CD4-positive, alpha-beta T cell treated with Interleukin-15 for 1 hour (primary cell): ENCODE results near the gene TMEM25.
"Not testable (repeated sequence)": the region's sequence is repeated elsewhere in the genome, so short reads cannot be mapped to it uniquely, and the experiment has no call there.

Source experiments
- DNase-seq: peaks from one replicate; pipeline ENCODE4 v3.0.0-alpha.2; 2020

The TMEM25 gene

GRCh38 chr11:118530683-118531596, at the start of gene TMEM25:
Gene TMEM25 (plus strand): TSS chr11:118531192. CDS start chr11:118531802, 610 bp downstream.
- peak; percentile 57 for DNase-seq

- DNase-seq = not testable (repeated sequence)
These were observed 49.8 kb upstream of the TMEM25 start for GRCh38 chr11:118481238-118481637.

GRCh38 chr11:118484405-118484804, 46.6 kb upstream of the TMEM25 start:
- no peak for DNase-seq

- no peak for DNase-seq
These were observed 45.7 kb upstream of the TMEM25 start for GRCh38 chr11:118485273-118485672.

GRCh38 chr11:118488480-118489109, 42.4 kb upstream of the TMEM25 start:
- DNase-seq = peak; percentile 77

GRCh38 chr11:118491041-118491440, 40.0 kb upstream of the TMEM25 start:
- no peak for DNase-seq

GRCh38 chr11:118497831-118498230, 33.2 kb upstream of the TMEM25 start:
- no peak for DNase-seq

- DNase-seq = no peak
These were observed 27.8 kb upstream of the TMEM25 start for GRCh38 chr11:118503216-118503615.

GRCh38 chr11:118511601-118512000, 19.4 kb upstream of the TMEM25 start:
- DNase-seq = no peak

GRCh38 chr11:118514103-118514502, 16.9 kb upstream of the TMEM25 start:
- no peak for DNase-seq

GRCh38 chr11:118519549-118519948, 11.4 kb upstream of the TMEM25 start:
- DNase-seq = no peak

- no peak for DNase-seq
These were observed 9.1 kb upstream of the TMEM25 start for GRCh38 chr11:118521892-118522311.

GRCh38 chr11:118522571-118523072, 8.4 kb upstream of the TMEM25 start:
- no peak for DNase-seq

- no peak for DNase-seq
These were observed 6.6 kb upstream of the TMEM25 start for GRCh38 chr11:118524356-118524755.

GRCh38 chr11:118524757-118525470, 6.1 kb upstream of the TMEM25 start:
- DNase-seq = no peak

- no peak for DNase-seq
These were observed 4.3 kb upstream of the TMEM25 start for GRCh38 chr11:118526688-118527087.

- DNase-seq = no peak
These were observed 3.9 kb upstream of the TMEM25 start, which contains the start of gene TTC36 for GRCh38 chr11:118527109-118527508. Gene TTC36 (plus strand): TSS chr11:118527474. CDS start chr11:118527495, 21 bp downstream.

GRCh38 chr11:118528511-118528910, 2.5 kb upstream of the TMEM25 start:
- DNase-seq = no peak

GRCh38 chr11:118529584-118530175, 1.3 kb upstream of the TMEM25 start:
- no peak for DNase-seq

- no peak for DNase-seq
These were observed 761 bp upstream of the TMEM25 start for GRCh38 chr11:118530180-118530682.

- no peak for DNase-seq
These were observed 649 bp downstream of the TMEM25 start for GRCh38 chr11:118531597-118532084.

- no peak for DNase-seq
These were observed 1.1 kb downstream of the TMEM25 start for GRCh38 chr11:118532091-118532490.
